GM23338 (cell line): ENCODE data around the gene IDUA. TPM values are rescaled to one million over a fixed set of nuclear protein-coding genes. Genes with fewer than 3 reads are reported as not detected.

Experiments used
- ATAC-seq: fragments of 200-7000 bp; cut with Tn5 transposase; 3 replicates; pipeline ENCODE4 v1.9.1; 2020
- DNase-seq: peaks from one replicate; pipeline ENCODE4 v3.0.0-alpha.2; 2015; ENCODE audit warnings: low spot score
- H2AFZ ChIP-seq: fragments of 200-600 bp; sonication (generic); 2 replicates; pipeline ENCODE4 v1.8.0; 2016; ENCODE audit warnings: antibody characterized with exemption, mild to moderate bottlenecking, moderate library complexity
- H3F3A ChIP-seq: fragments of 200-600 bp; sonication (generic); replicated peaks from 2 replicates; pipeline ENCODE4 v1.8.0; 2017; ENCODE audit warnings: antibody characterized with exemption, mixed run types, low read depth
- H3K27ac ChIP-seq: fragments of 200-600 bp; sonication (generic); 2 replicates; pipeline ENCODE4 v1.6.1; 2016; ENCODE audit warnings: low read depth
- H3K27me3 ChIP-seq: fragments of 200-600 bp; sonication (generic); 2 replicates; pipeline ENCODE4 v1.8.0; 2016; ENCODE audit warnings: mild to moderate bottlenecking, mixed run types, moderate library complexity; ENCODE audit not compliant: insufficient read depth
- H3K36me3 ChIP-seq: fragments of 200-600 bp; sonication (generic); 2 replicates; pipeline ENCODE4 v1.8.0; 2016; ENCODE audit warnings: mild to moderate bottlenecking; ENCODE audit not compliant: insufficient read depth
- H3K4me1 ChIP-seq: fragments of 200-600 bp; sonication (generic); 2 replicates; pipeline ENCODE4 v1.8.0; 2016; ENCODE audit warnings: mild to moderate bottlenecking, moderate library complexity; ENCODE audit not compliant: insufficient read depth
- H3K4me2 ChIP-seq: fragments of 200-600 bp; sonication (generic); 2 replicates; pipeline ENCODE4 v1.7.1; 2017; ENCODE audit warnings: mixed run types
- H3K4me3 ChIP-seq: fragments of 200-600 bp; sonication (generic); 2 replicates; pipeline ENCODE4 v1.6.1; 2016; ENCODE audit warnings: mixed run types
- H3K79me2 ChIP-seq: fragments of 200-600 bp; sonication (generic); replicated peaks from 2 replicates; pipeline ENCODE4 v1.8.0; 2017; ENCODE audit warnings: mild to moderate bottlenecking; ENCODE audit not compliant: insufficient read depth
- H3K9me2 ChIP-seq: fragments of 200-600 bp; sonication (generic); 2 replicates; pipeline ENCODE4 v1.8.0; 2017; ENCODE audit not compliant: insufficient read depth
- H4K20me1 ChIP-seq: fragments of 200-600 bp; sonication (generic); replicated peaks from 2 replicates; pipeline ENCODE4 v1.8.0; 2017; ENCODE audit warnings: mild to moderate bottlenecking; ENCODE audit not compliant: insufficient read depth
- H3K27ac Mint-ChIP-seq: 2 replicates; pipeline ENCODE4 v1.8.0; 2020; ENCODE audit warnings: inconsistent platforms, mild to moderate bottlenecking, moderate library complexity, mixed read lengths
- H3K27me3 Mint-ChIP-seq: 3 replicates; pipeline ENCODE4 v1.8.0; 2022; ENCODE audit warnings: low read depth, mild to moderate bottlenecking, moderate library complexity, mixed read lengths, inconsistent platforms; ENCODE audit not compliant: insufficient read depth, poor library complexity
- H3K36me3 Mint-ChIP-seq: 3 replicates; pipeline ENCODE4 v1.8.0; 2021; ENCODE audit warnings: low read depth, mild to moderate bottlenecking, inconsistent platforms, moderate library complexity, mixed read lengths
- H3K4me1 Mint-ChIP-seq: 3 replicates; pipeline ENCODE4 v1.8.0; 2020; ENCODE audit warnings: mild to moderate bottlenecking, inconsistent platforms, mixed read lengths
- H3K4me3 Mint-ChIP-seq: 3 replicates; pipeline ENCODE4 v1.8.0; 2021; ENCODE audit warnings: moderate library complexity, mild to moderate bottlenecking, inconsistent platforms, mixed read lengths
- H3K9me3 Mint-ChIP-seq: 3 replicates; pipeline ENCODE4 v1.8.0; 2020; ENCODE audit warnings: moderate library complexity, mild to moderate bottlenecking, inconsistent platforms, mixed read lengths
- ETS1 ChIP-seq: IDR thresholded peaks from 2 replicates; pipeline ENCODE4 v1.6.1; 2016; ENCODE audit warnings: antibody characterized with exemption
- EZH2 ChIP-seq: fragments of 200-600 bp; sonication (generic); IDR thresholded peaks from one replicate; pipeline ENCODE4 v1.8.0; 2017; ENCODE audit warnings: antibody characterized with exemption, mild to moderate bottlenecking, low read depth; ENCODE audit not compliant: unreplicated experiment
- EZH2phosphoT487 ChIP-seq: fragments of 200-600 bp; sonication (generic); IDR thresholded peaks from one replicate; pipeline ENCODE4 v1.8.1; 2018; ENCODE audit warnings: antibody characterized with exemption; ENCODE audit not compliant: unreplicated experiment
- JUNB ChIP-seq: IDR thresholded peaks from one replicate; pipeline ENCODE4 v1.6.1; 2016; ENCODE audit warnings: antibody characterized with exemption; ENCODE audit not compliant: unreplicated experiment
- NANOG ChIP-seq: IDR thresholded peaks from 2 replicates; pipeline ENCODE4 v1.6.1; 2016; ENCODE audit warnings: antibody characterized with exemption, borderline replicate concordance
- POLR2AphosphoS5 ChIP-seq: IDR thresholded peaks from 2 replicates; pipeline ENCODE4 v1.6.1; 2016; ENCODE audit warnings: antibody characterized with exemption, low read depth
- REST ChIP-seq: IDR thresholded peaks from one replicate; pipeline ENCODE4 v1.6.1; 2018; ENCODE audit warnings: antibody characterized with exemption; ENCODE audit not compliant: unreplicated experiment
- STAT1 ChIP-seq: IDR thresholded peaks from one replicate; pipeline ENCODE4 v1.6.1; 2016; ENCODE audit warnings: antibody characterized with exemption; ENCODE audit not compliant: unreplicated experiment
- ZNF114 ChIP-seq: fragments of 250-450 bp; sonication (Bioruptor Pico); IDR thresholded peaks from 2 replicates; pipeline ENCODE4 v1.5.0; 2020; ENCODE audit warnings: mild to moderate bottlenecking, moderate library complexity
- ZNF331 ChIP-seq: fragments of 250-450 bp; sonication (Bioruptor Pico); IDR thresholded peaks from 2 replicates; pipeline ENCODE4 v1.5.0; 2020; ENCODE audit warnings: low read depth, mild to moderate bottlenecking, moderate library complexity
- ZNF462 ChIP-seq: fragments of 250-450 bp; sonication (Bioruptor Pico); IDR thresholded peaks from 2 replicates; pipeline ENCODE4 v1.5.0; 2020; ENCODE audit warnings: mild to moderate bottlenecking, moderate library complexity
- polyA plus RNA-seq: library from polyadenylated mRNA; unstranded; fragments of >200 nt; fragmentation: Nextera tagmentation; extraction: Ambion mirVana; gene quantifications from 2 replicates; pipeline ENCODE4 v1.2.1, GENCODE V29; 2016
- total RNA-seq: library from RNA; depleted of rRNA; stranded (reverse); fragments of >200 nt; shearing (Covaris generic); gene quantifications from 2 replicates; pipeline ENCODE4 v1.2.3, GENCODE V29; 2014

The IDUA gene
- total and polyA plus RNA-seq, 2 experiments from 2014 or later: 1.3 to 6.1 TPM

- H3K4me2 ChIP-seq: no peak overlapping the region
- Mint-ChIP-seq H3K27me3 (peaks cover 18% of the 10 kb centered on the region), H3K4me1 (peaks cover 9% of the 10 kb centered on the region), H3K27ac (no peak overlapping the region), H3K36me3 (peaks cover 3% of the 10 kb centered on the region; the same call in 1 of the 3 replicates), H3K9me3 (peaks cover 3% of the 10 kb centered on the region; the same call in 2 of the 3 replicates), H3K4me3 (no peak overlapping the region)
- no peaks in the 10 kb centered on the region for H3K36me3 ChIP-seq
- no peaks in the 10 kb centered on the region for H3K79me2 ChIP-seq
- H3K27me3 ChIP-seq: no peaks in the 10 kb centered on the region
- no peaks in the 10 kb centered on the region for H3F3A ChIP-seq
- H3K9me2 ChIP-seq: no peaks in the 10 kb centered on the region
- no peaks in the 10 kb centered on the region for H4K20me1 ChIP-seq
- no peak overlapping the region for H3K4me3 ChIP-seq
- TF ChIP-seq ZNF331 (CRISPR knock-in tag) (no peak), REST (no peak), ZNF114 (CRISPR knock-in tag) (no peak), EZH2phosphoT487 (no peak), POLR2AphosphoS5 (no peak), STAT1 (no peak), ZNF462 (no peak), JUNB (no peak), ETS1 (no peak), EZH2 (no peak), NANOG (no peak)
- DNase-seq (no peak), ATAC-seq (no peak)
- H3K27ac ChIP-seq: no peak overlapping the region
- H3K4me1 ChIP-seq: no peaks in the 10 kb centered on the region
- no peak overlapping the region for H2AFZ ChIP-seq
Measured at GRCh38 chr4:1051472-1051871, 64.6 kb downstream of the IDUA start.
